Smooth muscle cell (in vitro differentiated cells): ENCODE results near the gene CPT1C. TPM values are rescaled to one million over a fixed set of nuclear protein-coding genes. Genes with fewer than 3 reads are reported as not detected.
A peak's percentile ranks its signal among the peaks of the same experiment; 100 is the strongest.

ENCODE experiments used
- DNase-seq: peaks from one replicate; lab custom pipeline; 2025; ENCODE audit not compliant: unreplicated experiment; lab: John Stamatoyannopoulos, UW
- H2AFZ ChIP-seq: fragments of 200-600 bp; sonication (generic); 2 replicates; pipeline ENCODE4 v1.6.0; 2016; ENCODE audit warnings: antibody characterized with exemption, low read depth, mild to moderate bottlenecking
- H3F3A ChIP-seq: fragments of 200-600 bp; sonication (generic); 2 replicates; pipeline ENCODE4 v1.6.0; 2017; ENCODE audit warnings: antibody characterized with exemption, low read depth
- H3K27ac ChIP-seq: fragments of 200-600 bp; sonication (generic); 2 replicates; pipeline ENCODE4 v1.5.1; 2016; ENCODE audit warnings: low read depth, mild to moderate bottlenecking
- H3K27me3 ChIP-seq: fragments of 200-600 bp; sonication (generic); 2 replicates; pipeline ENCODE4 v1.6.1; 2016; ENCODE audit warnings: low read depth, mild to moderate bottlenecking
- H3K36me3 ChIP-seq: fragments of 200-600 bp; sonication (generic); 2 replicates; pipeline ENCODE4 v1.5.1; 2016; ENCODE audit warnings: low read depth
- H3K4me1 ChIP-seq: fragments of 200-600 bp; sonication (generic); 2 replicates; pipeline ENCODE4 v1.5.1; 2016; ENCODE audit warnings: low read depth
- H3K4me2 ChIP-seq: fragments of 200-600 bp; sonication (generic); 2 replicates; pipeline ENCODE4 v1.6.0; 2016; ENCODE audit warnings: mild to moderate bottlenecking
- H3K4me3 ChIP-seq: fragments of 200-600 bp; sonication (generic); 2 replicates; pipeline ENCODE4 v1.5.1; 2016; ENCODE audit warnings: mild to moderate bottlenecking
- H3K79me2 ChIP-seq: fragments of 200-600 bp; sonication (generic); 2 replicates; pipeline ENCODE4 v1.6.0; 2016; ENCODE audit warnings: low read depth, mild to moderate bottlenecking
- H3K9ac ChIP-seq: fragments of 200-600 bp; sonication (generic); 2 replicates; pipeline ENCODE4 v1.6.0; 2016; ENCODE audit warnings: low read depth
- H3K9me3 ChIP-seq: fragments of 200-600 bp; sonication (generic); replicated peaks from 2 replicates; pipeline ENCODE4 v1.5.1; 2016; ENCODE audit warnings: low read depth
- H4K20me1 ChIP-seq: fragments of 200-600 bp; sonication (generic); 2 replicates; pipeline ENCODE4 v1.6.0; 2016; ENCODE audit warnings: low read depth
- WGBS: methylation state at CpG from one replicate; pipeline ENCODE4 v1.1.7; 2016; ENCODE audit warnings: low lambda C conversion rate; 5-methylcytosine and 5-hydroxymethylcytosine counted together
- polyA plus RNA-seq: library from polyadenylated mRNA; unstranded; fragments of >200 nt; fragmentation: Nextera tagmentation; extraction: Ambion mirVana; gene quantifications from 2 replicates; pipeline ENCODE4 v1.2.1, GENCODE V29; 2016
- total RNA-seq: library from RNA; depleted of rRNA; stranded (reverse); fragments of >200 nt; gene quantifications from 2 replicates; pipeline ENCODE4 v1.2.3, GENCODE V29; 2014
- TF ChIP-seq, protein P1 (sequence below): fragments of 200-600 bp; sonication (generic); IDR thresholded peaks from 2 replicates; pipeline ENCODE4 v1.5.1; 2017; ENCODE audit warnings: borderline replicate concordance, mild to moderate bottlenecking, antibody characterized with exemption; ENCODE audit not compliant: insufficient read depth, poor library complexity, severe bottlenecking

The CPT1C gene
- total and polyA plus RNA-seq, 2 experiments from 2014 or later = 19.7 to 20.0 TPM

DNA sequence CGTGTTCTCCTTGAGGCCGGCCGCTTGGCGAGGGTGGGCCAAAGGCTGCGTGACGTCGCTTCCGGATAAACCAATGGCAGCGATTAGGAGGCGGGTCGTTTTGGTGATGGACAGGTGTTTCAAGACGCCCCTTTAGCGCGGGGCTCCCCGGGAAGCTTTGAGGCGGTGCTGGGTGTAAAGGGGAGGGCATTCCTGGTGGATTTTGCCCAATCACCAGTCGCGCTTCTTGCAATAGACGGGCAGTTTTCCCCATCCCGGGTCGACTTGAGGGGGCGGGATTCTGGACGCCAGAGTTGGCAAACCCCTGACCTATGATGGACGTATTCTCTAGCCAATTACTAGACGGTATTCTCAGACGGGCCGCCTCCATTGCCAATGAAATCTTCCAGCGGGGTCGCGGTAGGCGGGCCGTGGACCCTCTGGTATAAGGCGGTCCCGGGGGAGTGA is 14.1 kb upstream of the CPT1C start:
- Histone ChIP-seq H3K4me2 (peak overlapping the region; percentile 91), H4K20me1 (peaks cover 43% of the 10 kb centered on the region), H3K4me3 (peak overlapping the region; percentile 68), H3F3A (peaks cover 32% of the 10 kb centered on the region), H3K4me1 (peaks cover 16% of the 10 kb centered on the region), H3K79me2 (peaks cover 47% of the 10 kb centered on the region), H3K9me3 (no peaks in the 10 kb centered on the region), H3K27me3 (no peaks in the 10 kb centered on the region), H3K27ac (peak overlapping the region; percentile 98), H2AFZ (no peak overlapping the region), H3K36me3 (no peaks in the 10 kb centered on the region), H3K9ac (peak overlapping the region; percentile 98)
- TF ChIP-seq, protein P1, sequence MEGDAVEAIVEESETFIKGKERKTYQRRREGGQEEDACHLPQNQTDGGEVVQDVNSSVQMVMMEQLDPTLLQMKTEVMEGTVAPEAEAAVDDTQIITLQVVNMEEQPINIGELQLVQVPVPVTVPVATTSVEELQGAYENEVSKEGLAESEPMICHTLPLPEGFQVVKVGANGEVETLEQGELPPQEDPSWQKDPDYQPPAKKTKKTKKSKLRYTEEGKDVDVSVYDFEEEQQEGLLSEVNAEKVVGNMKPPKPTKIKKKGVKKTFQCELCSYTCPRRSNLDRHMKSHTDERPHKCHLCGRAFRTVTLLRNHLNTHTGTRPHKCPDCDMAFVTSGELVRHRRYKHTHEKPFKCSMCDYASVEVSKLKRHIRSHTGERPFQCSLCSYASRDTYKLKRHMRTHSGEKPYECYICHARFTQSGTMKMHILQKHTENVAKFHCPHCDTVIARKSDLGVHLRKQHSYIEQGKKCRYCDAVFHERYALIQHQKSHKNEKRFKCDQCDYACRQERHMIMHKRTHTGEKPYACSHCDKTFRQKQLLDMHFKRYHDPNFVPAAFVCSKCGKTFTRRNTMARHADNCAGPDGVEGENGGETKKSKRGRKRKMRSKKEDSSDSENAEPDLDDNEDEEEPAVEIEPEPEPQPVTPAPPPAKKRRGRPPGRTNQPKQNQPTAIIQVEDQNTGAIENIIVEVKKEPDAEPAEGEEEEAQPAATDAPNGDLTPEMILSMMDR = no peak
- under 1% methylated on average over 34 of the region's 34 CpGs for WGBS
- peak; percentile 96 for DNase-seq

DNA sequence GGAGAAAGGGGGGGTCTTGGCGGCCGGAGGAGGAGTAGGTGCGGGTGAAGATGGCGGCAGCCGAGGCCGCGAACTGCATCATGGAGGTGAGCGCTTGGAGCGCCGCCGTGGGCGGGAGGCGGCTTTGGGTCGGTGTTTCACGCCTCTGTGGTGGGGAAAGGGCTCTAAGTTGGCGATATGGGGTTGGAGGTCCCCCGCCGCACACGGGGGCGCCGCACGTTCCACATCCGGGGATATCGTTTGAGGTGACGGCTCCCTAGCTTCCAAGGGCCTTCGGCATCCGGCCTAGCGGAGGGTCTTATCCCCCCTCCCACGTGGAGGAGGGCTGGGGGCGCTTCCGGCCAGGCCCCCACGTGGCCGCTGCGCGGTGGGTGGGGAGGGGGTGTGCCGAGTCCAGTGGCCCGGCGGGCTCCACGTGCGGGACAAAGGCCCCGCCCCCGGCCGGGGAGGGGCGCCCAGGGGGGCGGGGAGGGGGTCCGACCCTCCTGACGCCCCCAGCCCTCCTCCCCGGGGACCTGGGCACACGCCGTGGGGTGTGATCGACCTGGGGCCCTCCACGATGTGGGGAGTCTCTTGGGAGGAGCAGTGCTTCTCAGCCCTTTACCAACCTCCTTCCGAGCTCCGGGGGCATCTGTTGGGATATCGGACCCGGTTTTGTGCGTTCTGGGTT is 13.6 kb upstream of the CPT1C start, which contains the start of gene PRMT1:
Gene PRMT1 (plus strand): TSS at position 41 of the 670 bp plus-strand sequence. CDS start 10 bp downstream, at position 51.
- no peaks in the 10 kb centered on the region for H3K27me3 ChIP-seq
- H2AFZ ChIP-seq = peak within 1 kb of the TSS; percentile 63
- H3K4me3 ChIP-seq = peak within 1 kb of the TSS; percentile 68
- peaks cover 49% of the 10 kb centered on the region for H3K79me2 ChIP-seq
- H3K9ac ChIP-seq = peak within 1 kb of the TSS; percentile 98
- peaks cover 16% of the 10 kb centered on the region for H3K4me1 ChIP-seq
- DNase-seq = no peak
- no peaks in the 10 kb centered on the region for H3K9me3 ChIP-seq
- H3F3A ChIP-seq = peaks cover 32% of the 10 kb centered on the region
- H4K20me1 ChIP-seq = peaks cover 47% of the 10 kb centered on the region
- H3K27ac ChIP-seq = peak within 1 kb of the TSS; percentile 98
- 0% methylated on average over 21 of the region's 57 CpGs for WGBS
- no peaks in the 10 kb centered on the region for H3K36me3 ChIP-seq
- H3K4me2 ChIP-seq = peak within 1 kb of the TSS; percentile 91
- TF ChIP-seq, protein P1 = no peak

DNA sequence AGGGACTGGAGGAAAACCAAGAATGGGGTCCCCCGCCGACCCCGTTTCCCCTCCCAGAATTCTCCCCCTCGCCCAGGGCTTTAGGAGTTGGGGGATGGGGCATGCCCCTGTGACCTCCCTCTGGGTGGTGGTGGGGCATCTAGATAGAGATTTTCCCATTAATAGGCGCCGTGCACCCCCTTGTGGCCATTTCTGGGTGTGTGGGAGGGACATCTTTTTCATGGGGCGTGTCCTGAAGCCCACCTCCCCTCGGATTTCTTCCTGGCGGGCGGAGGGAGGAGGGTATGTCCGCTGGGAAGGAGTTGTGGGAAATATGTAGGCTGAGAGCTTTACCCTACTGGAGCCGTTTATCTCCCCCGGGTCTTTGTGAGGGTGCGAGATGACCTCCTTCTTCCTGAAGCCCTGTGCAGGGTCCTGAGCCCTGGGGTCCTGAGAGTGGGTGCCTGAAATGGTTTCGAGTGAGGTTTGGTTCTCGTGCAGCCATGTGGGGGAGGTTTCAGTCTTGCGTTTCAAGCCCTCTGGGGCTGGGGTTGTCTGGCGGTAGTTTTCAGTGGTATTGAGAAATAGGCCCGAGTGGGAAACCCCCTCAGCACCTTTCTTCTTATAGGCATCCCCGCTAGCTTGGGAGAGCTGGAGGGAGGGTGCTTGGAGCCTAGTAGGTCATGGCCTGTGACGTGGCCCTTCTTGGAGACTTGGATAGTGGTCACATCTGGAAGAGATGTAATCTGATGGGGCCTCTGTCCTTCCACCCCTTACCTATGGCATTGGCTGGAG is 12.8 kb upstream of the CPT1C start:
- Histone ChIP-seq H3K9ac (peak overlapping the region; percentile 83), H3K9me3 (no peaks in the 10 kb centered on the region), H3K79me2 (peaks cover 52% of the 10 kb centered on the region), H2AFZ (no peak overlapping the region), H3K27me3 (no peaks in the 10 kb centered on the region), H3K4me2 (peak overlapping the region; percentile 91), H3K4me1 (peaks cover 16% of the 10 kb centered on the region), H3F3A (peaks cover 32% of the 10 kb centered on the region), H3K36me3 (no peaks in the 10 kb centered on the region), H3K4me3 (peak overlapping the region; percentile 68), H4K20me1 (peaks cover 47% of the 10 kb centered on the region), H3K27ac (peak overlapping the region; percentile 78)
- peak; percentile 51 for DNase-seq
- TF ChIP-seq, protein P1 = peak; percentile 67
- WGBS = 4% methylated on average over 19 of the region's 21 CpGs
